Central memory CD8-positive, alpha-beta T cell (primary cell): ENCODE results near the gene SH3GL3.

ENCODE experiments used
- ATAC-seq: fragments of 150-1000 bp; cut with Tn5 transposase; replicated peaks from 2 replicates; pipeline ENCODE4 v1.10.0; 2022; ENCODE audit warnings: mild to moderate bottlenecking, moderate FRiP score, moderate number of reproducible peaks; ENCODE audit not compliant: poor library complexity, severe bottlenecking; ENCODE audit errors: extremely low read depth
- DNase-seq, 2 donors: peaks; one replicate each; pipeline ENCODE4 v3.0.0; 2021; ENCODE audit warnings: low spot score in 2 of 2
- H3K27ac Mint-ChIP-seq: one replicate; pipeline ENCODE4 v1.8.0; 2022; ENCODE audit warnings: low read depth, mild to moderate bottlenecking, moderate library complexity, mixed read lengths
- H3K27me3 Mint-ChIP-seq: one replicate; pipeline ENCODE4 v1.8.0; 2022; ENCODE audit warnings: mixed read lengths
- H3K36me3 Mint-ChIP-seq: one replicate; pipeline ENCODE4 v1.8.0; 2022; ENCODE audit warnings: mild to moderate bottlenecking, moderate library complexity, mixed read lengths; ENCODE audit not compliant: insufficient read depth
- H3K4me1 Mint-ChIP-seq: one replicate; pipeline ENCODE4 v1.8.0; 2022; ENCODE audit warnings: mixed read lengths
- H3K4me3 Mint-ChIP-seq: one replicate; pipeline ENCODE4 v1.8.0; 2022; ENCODE audit warnings: mild to moderate bottlenecking, moderate library complexity, mixed read lengths
- H3K9me3 Mint-ChIP-seq: one replicate; pipeline ENCODE4 v1.8.0; 2022; ENCODE audit warnings: mixed read lengths

Gene SH3GL3

DNA sequence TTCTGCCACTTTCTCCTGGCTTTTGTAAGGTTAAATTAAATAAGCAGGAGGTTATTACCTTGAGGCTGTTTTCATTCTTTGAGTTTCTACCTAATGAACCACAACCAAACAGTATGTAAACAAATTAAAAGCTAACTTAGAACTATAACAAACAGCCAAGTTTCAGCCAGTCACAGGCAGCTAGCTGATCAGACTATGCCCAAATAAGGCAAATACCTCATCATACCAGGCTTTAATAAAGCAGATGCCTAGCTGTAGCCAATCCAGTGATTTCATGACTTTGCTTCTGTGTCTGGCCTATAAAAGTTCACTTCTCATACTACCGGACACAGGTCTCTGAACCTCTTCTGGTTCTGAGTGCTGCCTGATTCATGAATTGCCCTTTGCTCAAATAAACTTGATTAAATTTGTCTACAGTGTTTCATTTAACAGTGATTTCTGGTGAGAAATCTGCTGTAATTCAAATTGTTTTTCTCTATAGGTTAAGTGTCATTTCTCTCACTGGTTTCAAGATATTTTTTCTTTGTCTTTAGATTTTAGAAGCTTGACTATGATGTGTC lies 24.2 kb downstream of the SH3GL3 start:
- H3K9me3 Mint-ChIP-seq: no peaks in the 10 kb centered on the region
- no peaks in the 10 kb centered on the region for H3K4me1 Mint-ChIP-seq
- H3K27ac Mint-ChIP-seq: no peak overlapping the region
- no peak overlapping the region for H3K4me3 Mint-ChIP-seq
- no peak for DNase-seq
- peaks cover 29% of the 10 kb centered on the region for H3K27me3 Mint-ChIP-seq
- ATAC-seq: no peak
- no peaks in the 10 kb centered on the region for H3K36me3 Mint-ChIP-seq

DNA sequence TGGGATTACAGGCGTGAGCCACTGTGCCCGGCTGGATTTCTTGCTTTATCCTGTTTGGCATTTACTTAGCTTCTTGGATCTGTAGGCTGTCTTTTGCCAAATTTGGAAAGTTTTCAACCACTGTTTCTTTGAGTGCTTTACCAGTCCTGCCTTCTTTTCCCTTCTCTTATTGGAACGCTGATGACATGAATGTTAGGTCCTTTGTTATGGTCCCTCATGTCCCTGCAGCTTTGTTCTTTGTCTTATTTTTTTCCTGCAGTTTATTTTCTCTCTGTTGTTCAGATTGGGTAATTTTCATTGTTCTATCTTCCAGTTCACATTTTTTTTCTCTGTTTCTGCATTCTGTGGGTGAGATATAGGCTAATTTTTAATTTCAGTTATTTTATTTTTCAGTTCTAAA lies 25.0 kb downstream of the SH3GL3 start:
- Mint-ChIP-seq H3K4me3 (no peak overlapping the region), H3K9me3 (no peaks in the 10 kb centered on the region), H3K36me3 (no peaks in the 10 kb centered on the region), H3K27me3 (peaks cover 29% of the 10 kb centered on the region), H3K4me1 (no peaks in the 10 kb centered on the region), H3K27ac (no peak overlapping the region)
- ATAC-seq: no peak
- DNase-seq: no peak

DNA sequence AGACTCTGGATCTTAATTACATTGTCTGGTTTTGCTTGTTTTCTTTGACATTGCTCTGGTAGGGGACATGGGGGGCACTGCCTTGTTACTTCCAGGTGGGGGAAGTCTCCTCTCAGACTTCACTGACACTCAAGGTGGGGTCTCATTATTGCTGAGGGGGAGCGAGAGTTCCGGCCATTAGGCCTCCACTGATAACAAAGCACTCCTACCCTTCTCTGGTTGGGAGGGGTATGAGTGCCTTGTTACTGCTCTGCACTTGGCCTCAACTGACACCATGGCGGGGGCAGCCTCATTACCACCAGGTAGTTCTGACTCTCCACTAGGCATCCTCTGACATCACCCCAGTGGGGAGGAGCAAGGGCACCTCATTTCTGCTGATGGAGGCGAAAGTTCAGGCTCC lies 25.7 kb downstream of the SH3GL3 start:
- H3K4me3 Mint-ChIP-seq: no peak overlapping the region
- peaks cover 29% of the 10 kb centered on the region for H3K27me3 Mint-ChIP-seq
- H3K36me3 Mint-ChIP-seq: no peaks in the 10 kb centered on the region
- no peaks in the 10 kb centered on the region for H3K9me3 Mint-ChIP-seq
- H3K27ac Mint-ChIP-seq: no peak overlapping the region
- ATAC-seq: no peak
- DNase-seq: no peak
- no peaks in the 10 kb centered on the region for H3K4me1 Mint-ChIP-seq

DNA sequence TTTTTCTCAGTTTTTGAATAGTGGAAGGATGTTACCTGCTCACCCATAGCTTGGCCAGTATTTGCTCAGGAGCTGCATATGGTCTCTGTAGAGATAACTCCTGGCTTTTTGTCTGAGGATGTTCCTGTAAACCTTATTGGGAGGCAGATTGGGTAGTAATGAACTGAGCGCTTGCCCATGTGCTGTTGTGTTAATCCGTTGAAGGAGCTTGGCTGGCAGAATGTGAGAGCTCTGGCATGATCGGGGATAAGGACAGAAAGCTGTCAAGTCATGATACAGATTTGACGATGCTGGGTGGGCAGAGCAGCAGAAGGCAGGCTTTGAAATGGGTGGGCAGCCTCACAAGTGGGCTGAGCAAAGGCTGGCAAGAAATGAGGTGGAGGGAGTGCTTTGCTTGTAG lies 27.4 kb downstream of the SH3GL3 start:
- Mint-ChIP-seq H3K9me3 (no peaks in the 10 kb centered on the region), H3K27me3 (peaks cover 15% of the 10 kb centered on the region), H3K27ac (no peak overlapping the region), H3K4me3 (no peak overlapping the region), H3K36me3 (no peaks in the 10 kb centered on the region), H3K4me1 (no peaks in the 10 kb centered on the region)
- DNase-seq (no peak), ATAC-seq (no peak)

DNA sequence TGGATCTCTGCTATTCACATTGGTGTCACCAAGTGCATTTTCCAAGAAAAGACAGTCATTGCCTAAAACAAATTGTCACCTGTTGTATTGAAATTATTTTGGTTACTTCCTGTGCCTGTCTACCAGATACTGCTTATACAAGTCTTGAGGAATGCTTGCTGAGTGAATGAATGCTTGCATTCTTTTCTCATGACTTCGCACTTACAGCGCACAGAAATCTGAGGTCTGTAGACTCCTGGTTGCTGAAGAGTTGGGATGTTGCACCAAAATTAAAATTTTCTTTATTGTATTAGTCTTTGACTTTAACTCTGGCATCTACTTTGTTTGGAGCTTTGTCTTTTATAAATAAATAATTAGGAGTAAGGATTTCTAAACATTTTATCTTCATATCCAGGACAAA lies 28.4 kb downstream of the SH3GL3 start:
- Mint-ChIP-seq H3K27ac (no peak overlapping the region), H3K4me1 (no peaks in the 10 kb centered on the region)
- no peak for ATAC-seq

DNA sequence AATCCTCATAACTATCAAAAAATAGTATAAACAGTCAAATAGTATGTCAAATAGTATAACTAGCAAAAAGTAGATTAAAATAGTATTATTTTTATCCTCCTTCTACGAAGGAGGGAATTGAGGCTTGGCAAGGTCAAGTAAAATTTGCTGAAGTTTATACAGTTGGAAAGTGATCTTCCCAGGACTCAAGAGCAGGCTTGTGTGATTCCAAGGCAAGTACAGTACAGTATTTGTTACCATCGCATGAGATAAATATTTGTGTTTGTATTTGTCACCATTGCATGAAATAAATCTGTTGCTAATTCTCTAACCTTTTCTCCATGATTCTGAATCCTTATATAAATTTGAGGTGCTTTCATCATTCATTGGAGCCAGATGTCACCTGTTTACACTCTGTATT lies 28.9 kb downstream of the SH3GL3 start:
- DNase-seq: no peak
- Mint-ChIP-seq H3K27ac (no peak overlapping the region), H3K4me3 (no peak overlapping the region), H3K9me3 (no peaks in the 10 kb centered on the region), H3K4me1 (no peaks in the 10 kb centered on the region), H3K27me3 (no peaks in the 10 kb centered on the region), H3K36me3 (no peaks in the 10 kb centered on the region)
- ATAC-seq: no peak

More for the DNA sequence above, 28.4 kb downstream of the SH3GL3 start:
- no peak for DNase-seq
- H3K4me3 Mint-ChIP-seq: no peak overlapping the region
- no peaks in the 10 kb centered on the region for H3K9me3 Mint-ChIP-seq
- H3K27me3 Mint-ChIP-seq: peaks cover 5% of the 10 kb centered on the region
- H3K36me3 Mint-ChIP-seq: no peaks in the 10 kb centered on the region

DNA sequence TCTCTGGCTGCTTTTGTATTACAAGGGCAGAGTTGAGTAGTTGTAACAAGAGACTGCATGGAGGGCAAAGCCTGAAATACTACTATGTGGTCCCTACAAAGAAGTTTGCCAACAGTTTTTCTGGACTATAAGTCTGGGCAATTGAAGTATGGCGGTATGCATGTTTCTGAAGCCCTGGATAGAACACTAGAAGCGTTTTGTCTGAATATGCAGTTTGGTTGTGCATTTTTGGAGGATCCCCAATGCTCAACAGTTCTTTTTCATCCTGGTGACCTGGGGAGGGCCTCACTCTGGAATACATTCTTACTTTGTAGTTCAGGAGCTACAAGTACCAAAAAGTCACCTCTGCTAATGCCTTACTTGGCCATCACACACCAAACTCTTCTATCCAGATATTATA lies 29.6 kb downstream of the SH3GL3 start:
- ATAC-seq (no peak), DNase-seq (no peak)
- no peak overlapping the region for H3K4me3 Mint-ChIP-seq
- H3K36me3 Mint-ChIP-seq: no peaks in the 10 kb centered on the region
- H3K9me3 Mint-ChIP-seq: no peaks in the 10 kb centered on the region
- H3K27me3 Mint-ChIP-seq: no peaks in the 10 kb centered on the region
- H3K27ac Mint-ChIP-seq: no peak overlapping the region
- H3K4me1 Mint-ChIP-seq: no peaks in the 10 kb centered on the region

DNA sequence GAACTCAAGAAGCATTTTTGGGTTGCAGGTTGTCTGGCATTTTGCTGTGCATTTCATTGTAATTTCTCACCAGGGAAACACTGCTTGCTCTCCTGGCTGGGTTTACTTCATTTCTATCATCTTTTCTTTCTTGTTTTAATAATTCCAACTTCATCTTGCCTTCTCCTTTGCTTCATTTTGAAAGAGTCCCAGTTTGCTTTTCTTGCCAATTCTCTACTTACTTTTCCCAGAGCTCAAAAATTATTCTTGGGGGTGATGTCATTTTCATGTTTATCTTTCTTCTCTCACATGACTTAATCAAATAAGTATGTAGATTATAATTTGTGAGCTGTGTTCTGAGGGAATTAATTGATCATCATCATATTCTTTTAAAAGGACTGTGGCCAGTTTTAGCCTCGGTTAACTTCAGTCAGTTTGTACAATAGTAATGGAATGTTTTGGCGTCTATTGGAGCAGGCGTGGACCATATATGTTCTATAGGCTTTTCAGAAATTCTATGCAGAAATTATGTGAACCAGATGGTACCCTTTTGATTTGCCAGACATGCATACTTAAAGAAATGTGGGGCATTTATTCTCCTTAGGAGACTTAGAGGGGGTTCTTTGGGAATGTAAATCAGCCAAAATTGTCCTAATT lies 30.1 kb downstream of the SH3GL3 start:
- no peak for ATAC-seq
- no peaks in the 10 kb centered on the region for H3K27me3 Mint-ChIP-seq
- no peaks in the 10 kb centered on the region for H3K4me1 Mint-ChIP-seq
- no peak overlapping the region for H3K27ac Mint-ChIP-seq
- DNase-seq: no peak
- H3K36me3 Mint-ChIP-seq: no peaks in the 10 kb centered on the region
- no peaks in the 10 kb centered on the region for H3K9me3 Mint-ChIP-seq
- H3K4me3 Mint-ChIP-seq: no peak overlapping the region

DNA sequence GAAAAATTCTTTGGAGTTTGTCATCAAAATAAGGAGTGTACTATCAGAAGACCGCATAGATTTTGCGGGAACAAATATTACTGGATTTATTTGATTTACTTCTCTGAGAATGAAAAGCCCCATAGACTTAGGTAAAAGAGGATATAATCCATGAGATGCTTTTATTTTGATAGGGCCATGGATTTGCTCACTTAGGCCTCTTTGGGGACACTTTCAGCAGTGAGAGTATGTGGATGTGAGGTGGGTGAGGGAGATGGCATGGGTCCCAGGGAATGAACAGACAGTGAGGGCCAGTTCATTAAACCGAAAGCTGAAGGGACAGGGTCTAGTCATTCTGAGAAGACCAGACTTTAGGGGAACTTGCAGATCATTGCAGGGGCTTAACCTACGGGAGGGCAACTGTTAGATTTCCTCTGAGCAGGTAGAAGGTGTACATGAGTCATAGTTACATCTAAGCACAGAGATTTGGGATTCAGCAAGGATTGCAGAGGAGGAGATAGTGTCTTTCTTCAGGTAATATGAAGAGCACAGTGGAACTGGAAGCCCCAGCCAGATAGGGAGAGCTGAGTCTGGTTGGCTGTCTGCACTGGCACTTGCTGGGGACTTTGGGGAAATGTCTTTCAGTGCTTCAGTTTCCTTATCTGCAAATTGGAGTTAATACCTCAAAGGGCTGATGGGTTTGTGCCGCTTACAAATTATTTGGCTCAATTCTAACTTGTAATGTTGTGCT lies 30.8 kb downstream of the SH3GL3 start:
- Mint-ChIP-seq H3K4me3 (no peak overlapping the region), H3K4me1 (no peaks in the 10 kb centered on the region), H3K9me3 (no peaks in the 10 kb centered on the region), H3K36me3 (no peaks in the 10 kb centered on the region), H3K27ac (no peak overlapping the region), H3K27me3 (no peaks in the 10 kb centered on the region)
- DNase-seq (no peak), ATAC-seq (no peak)

DNA sequence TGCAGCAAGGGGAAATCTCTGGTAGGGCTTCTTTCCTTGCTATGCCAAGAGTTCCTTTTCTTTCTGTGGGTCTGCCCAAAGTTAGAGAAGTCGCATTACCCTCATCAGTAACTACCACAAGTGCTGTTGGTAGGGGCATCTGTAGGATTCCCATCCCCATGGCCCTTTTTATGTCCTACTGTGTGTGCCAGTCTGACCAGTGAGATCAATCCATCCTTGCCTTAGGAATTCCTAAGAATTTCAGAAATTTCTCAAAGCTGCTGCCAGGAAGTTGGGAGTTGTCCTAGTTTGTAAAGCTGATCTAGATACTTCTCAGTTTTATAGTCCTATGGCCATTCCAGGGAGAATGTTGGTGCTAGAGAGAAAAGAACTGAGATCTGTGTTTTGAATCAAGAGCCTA lies 36.5 kb downstream of the SH3GL3 start:
- Mint-ChIP-seq H3K4me1 (no peaks in the 10 kb centered on the region), H3K4me3 (no peak overlapping the region), H3K27ac (no peak overlapping the region), H3K9me3 (peaks cover 16% of the 10 kb centered on the region), H3K27me3 (no peaks in the 10 kb centered on the region), H3K36me3 (no peaks in the 10 kb centered on the region)
- DNase-seq (no peak), ATAC-seq (no peak)

DNA sequence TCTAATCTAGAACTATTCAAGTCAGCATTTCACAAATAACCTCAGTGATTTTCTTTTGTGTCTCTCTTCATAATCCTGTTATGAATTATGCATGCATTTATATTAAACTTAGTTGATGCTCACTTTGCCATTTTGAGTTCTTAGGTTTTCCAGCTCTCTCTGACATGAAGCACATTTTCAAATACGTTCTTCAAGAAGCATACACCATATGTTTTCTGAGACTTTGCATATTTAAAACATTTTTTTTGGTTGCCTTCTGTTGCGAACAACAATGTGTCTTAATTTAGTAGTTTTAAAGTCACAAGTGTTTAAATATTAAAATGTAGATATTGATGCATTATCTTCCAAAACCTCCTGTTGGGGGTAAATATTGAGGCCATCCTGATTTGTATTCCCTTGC lies 37.5 kb downstream of the SH3GL3 start:
- H3K4me1 Mint-ChIP-seq: no peaks in the 10 kb centered on the region
- H3K27ac Mint-ChIP-seq: no peak overlapping the region
- peaks cover 16% of the 10 kb centered on the region for H3K9me3 Mint-ChIP-seq
- no peak overlapping the region for H3K4me3 Mint-ChIP-seq
- no peaks in the 10 kb centered on the region for H3K27me3 Mint-ChIP-seq
- DNase-seq (no peak), ATAC-seq (no peak)
- no peaks in the 10 kb centered on the region for H3K36me3 Mint-ChIP-seq

DNA sequence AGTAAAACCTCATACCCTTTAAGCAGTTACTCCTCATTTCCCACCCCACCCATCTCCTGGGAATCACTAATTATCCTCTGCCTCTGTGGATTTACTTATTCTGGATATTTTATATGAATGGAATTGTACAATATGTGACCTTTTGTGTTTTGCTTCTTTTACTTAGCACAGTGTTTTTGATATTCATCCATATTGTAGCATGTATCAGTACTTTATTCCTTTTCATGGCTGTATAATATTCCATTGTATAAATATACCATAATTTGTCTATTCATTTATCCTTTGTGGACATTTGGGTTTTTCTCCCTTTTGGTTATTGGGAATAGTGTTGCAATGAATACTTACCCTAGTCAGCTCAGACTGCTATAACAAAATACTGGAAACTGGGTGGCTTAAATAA lies 39.2 kb downstream of the SH3GL3 start:
- no peaks in the 10 kb centered on the region for H3K4me1 Mint-ChIP-seq
- no peak overlapping the region for H3K4me3 Mint-ChIP-seq

DNA sequence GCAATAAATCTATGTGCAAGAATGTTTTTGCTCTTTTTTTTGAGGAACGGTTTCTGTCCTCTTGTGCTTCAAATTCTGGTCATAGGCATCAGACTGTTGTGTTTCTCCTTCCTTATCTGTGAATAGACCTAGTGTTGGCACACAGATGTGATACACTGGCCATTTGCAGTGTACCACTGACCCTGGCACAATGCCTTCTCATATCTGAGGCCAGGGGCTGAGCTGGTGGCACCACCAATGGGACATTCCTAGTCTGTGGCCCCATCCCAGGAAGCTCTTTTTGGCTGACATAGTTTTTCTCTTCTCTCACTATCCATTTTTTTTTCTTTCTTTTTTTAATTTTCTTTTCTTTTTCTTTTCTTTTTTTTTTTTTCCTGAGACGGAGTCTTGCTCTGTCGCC lies 40.4 kb downstream of the SH3GL3 start:
- Mint-ChIP-seq H3K27me3 (peaks cover 15% of the 10 kb centered on the region), H3K36me3 (no peaks in the 10 kb centered on the region), H3K9me3 (peaks cover 16% of the 10 kb centered on the region), H3K4me1 (no peaks in the 10 kb centered on the region), H3K27ac (no peak overlapping the region), H3K4me3 (no peak overlapping the region)
- no peak for ATAC-seq
- no peak for DNase-seq

More for the DNA sequence above, 39.2 kb downstream of the SH3GL3 start:
- Mint-ChIP-seq H3K27me3 (peaks cover 12% of the 10 kb centered on the region), H3K36me3 (no peaks in the 10 kb centered on the region), H3K27ac (no peak overlapping the region), H3K9me3 (peaks cover 16% of the 10 kb centered on the region)
- no peak for ATAC-seq
- DNase-seq: no peak
